ENCODE measurements around the gene RFXANK. TPM values are rescaled to one million over a fixed set of nuclear protein-coding genes. Genes with fewer than 3 reads are reported as not detected.

The RFXANK gene
- total RNA-seq, 1 donor from 2014 or later, result 122 TPM

DNA sequence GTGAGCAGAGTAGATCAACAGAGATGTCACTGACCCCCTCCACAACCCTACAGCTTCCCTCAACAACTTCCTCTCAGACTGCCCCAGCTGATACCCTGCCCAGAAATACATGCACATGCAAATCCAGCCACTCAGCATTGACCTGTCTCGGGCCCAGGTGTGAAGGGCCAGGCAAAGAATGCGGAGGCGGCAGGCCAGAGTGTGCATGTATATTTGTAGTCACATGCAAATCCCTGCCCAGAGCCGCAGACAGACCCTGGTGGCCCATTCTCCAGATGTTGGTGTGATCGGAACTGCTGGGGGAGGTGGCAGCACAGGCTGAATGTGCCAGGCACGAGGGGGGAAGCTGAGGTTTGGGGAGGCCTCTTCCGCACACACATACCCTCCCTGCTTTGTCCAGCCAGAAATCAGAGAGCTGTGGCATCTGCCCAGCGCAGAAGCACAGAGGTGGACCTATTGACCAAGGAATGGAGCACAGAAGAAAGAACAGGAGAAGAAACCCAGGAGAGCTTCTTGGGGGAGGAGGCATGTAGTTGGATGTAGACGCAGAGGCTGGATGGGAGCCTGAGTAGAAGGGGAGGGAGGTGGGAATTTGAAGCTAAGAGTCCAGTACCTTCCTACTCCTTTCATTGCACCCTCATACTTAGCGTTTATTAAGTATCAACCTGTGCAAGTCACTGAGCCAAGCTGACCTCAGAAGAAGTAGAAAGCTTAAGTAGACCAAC lies 36.4 kb upstream of the RFXANK start:
- Histone ChIP-seq H3K36me3 (ENCODE audit: control insufficient read depth, insufficient read depth, low read length) (no peaks in the 10 kb centered on the region), H3K27me3 (ENCODE audit: control insufficient read depth, insufficient read depth, low read length) (no peaks in the 10 kb centered on the region), H3K4me3 (ENCODE audit: low read depth, low read length) (no peak overlapping the region)
- no peak for TF ChIP-seq CTCF (IDR thresholded peaks at IDR 0.05; ENCODE audit: insufficient read depth, low read length, poor library complexity, severe bottlenecking)
- no peak for DNase-seq (ENCODE audit: low read depth)

- Histone ChIP-seq H3K36me3 (ENCODE audit: control insufficient read depth, insufficient read depth, low read length) (no peaks in the 10 kb centered on the region), H3K4me3 (ENCODE audit: low read depth, low read length) (no peak overlapping the region), H3K27me3 (ENCODE audit: control insufficient read depth, insufficient read depth, low read length) (no peaks in the 10 kb centered on the region)
- no peak for TF ChIP-seq CTCF (IDR thresholded peaks at IDR 0.05; ENCODE audit: insufficient read depth, low read length, poor library complexity, severe bottlenecking)
- no peak for DNase-seq (ENCODE audit: low read depth)
These were observed 34.2 kb upstream of the RFXANK start for GRCh38 chr19:19157808-19158207.

DNA sequence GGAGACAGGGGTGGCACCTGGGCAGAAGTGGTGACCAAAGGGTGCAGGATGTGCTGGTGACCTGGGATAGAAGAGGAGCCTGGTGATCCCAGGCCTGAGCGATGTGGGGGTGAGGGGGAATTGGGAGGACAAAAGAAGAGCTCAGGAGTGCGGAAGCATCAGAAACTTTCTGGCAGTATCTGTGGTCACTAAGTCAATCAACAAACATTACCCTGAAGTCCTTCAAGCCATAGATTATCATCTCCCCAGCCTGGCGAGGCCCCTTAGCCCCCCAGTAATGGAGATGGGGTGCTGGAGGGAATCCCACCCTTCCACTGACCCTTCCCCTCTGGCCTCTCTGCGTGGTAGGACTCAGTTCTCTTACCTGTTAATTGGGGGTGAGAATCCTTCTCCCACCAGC lies 32.5 kb upstream of the RFXANK start:
- TF ChIP-seq CTCF (IDR thresholded peaks at IDR 0.05; ENCODE audit: insufficient read depth, low read length, poor library complexity, severe bottlenecking), result no peak
- no peaks in the 10 kb centered on the region for H3K27me3 ChIP-seq (ENCODE audit: control insufficient read depth, insufficient read depth, low read length)
- H3K36me3 ChIP-seq (ENCODE audit: control insufficient read depth, insufficient read depth, low read length), result no peaks in the 10 kb centered on the region
- no peak for DNase-seq (ENCODE audit: low read depth)
- no peak overlapping the region for H3K4me3 ChIP-seq (ENCODE audit: low read depth, low read length)

DNA sequence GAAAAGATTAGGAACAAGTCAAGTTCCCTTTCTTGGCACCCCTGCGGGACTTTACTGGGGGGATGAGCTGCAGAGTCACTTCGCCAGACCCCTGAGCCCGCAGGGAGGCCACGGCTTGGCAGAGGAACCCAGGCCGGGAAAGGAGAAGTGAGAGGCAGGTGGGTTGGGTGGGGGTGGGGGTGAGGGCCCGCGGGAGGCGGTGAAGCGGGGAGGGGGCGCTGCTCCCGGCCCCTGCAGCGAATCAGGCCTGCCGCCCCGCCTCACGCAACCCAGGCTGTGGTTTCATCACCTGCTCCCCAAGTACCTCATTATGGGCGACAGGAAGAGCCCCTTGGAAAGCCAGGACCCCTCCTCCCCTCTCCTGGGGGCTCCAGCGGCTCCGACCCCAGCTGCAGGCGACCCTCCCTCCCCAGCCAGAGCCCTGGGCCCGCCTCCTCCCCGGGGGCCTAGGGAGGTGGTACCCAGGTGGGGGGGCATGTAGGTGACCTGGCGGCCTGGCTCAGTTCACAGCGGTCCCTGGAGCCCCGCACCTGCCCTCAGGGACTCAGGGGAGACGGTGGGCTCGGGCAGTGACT lies 31.5 kb upstream of the RFXANK start:
- DNase-seq (ENCODE audit: low read depth), result no peak
- no peak for TF ChIP-seq CTCF (IDR thresholded peaks at IDR 0.05; ENCODE audit: insufficient read depth, low read length, poor library complexity, severe bottlenecking)
- Histone ChIP-seq H3K36me3 (ENCODE audit: control insufficient read depth, insufficient read depth, low read length) (no peaks in the 10 kb centered on the region), H3K27me3 (ENCODE audit: control insufficient read depth, insufficient read depth, low read length) (no peaks in the 10 kb centered on the region), H3K4me3 (ENCODE audit: low read depth, low read length) (no peak overlapping the region)

DNA sequence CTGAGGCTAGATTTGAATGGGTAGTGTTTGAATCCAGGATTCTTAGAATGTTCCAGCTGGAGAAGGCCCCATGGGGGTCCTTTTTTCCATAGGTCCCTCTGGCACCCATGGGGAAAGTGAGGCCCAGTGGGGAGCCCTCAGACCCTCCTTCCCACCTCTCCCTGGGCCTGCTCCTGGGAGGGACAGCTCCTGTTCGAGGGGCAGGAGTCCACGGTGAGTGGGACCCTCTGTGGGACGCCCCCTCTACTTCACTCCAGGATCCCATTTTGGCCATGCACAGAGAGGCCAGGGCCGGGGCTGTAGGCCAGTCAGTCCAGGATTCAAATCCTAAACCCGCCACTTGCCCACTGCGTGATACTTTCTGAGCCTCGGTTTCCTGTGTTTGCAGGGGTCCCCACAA lies 29.6 kb upstream of the RFXANK start:
- DNase-seq (ENCODE audit: low read depth), result no peak
- Histone ChIP-seq H3K27me3 (ENCODE audit: control insufficient read depth, insufficient read depth, low read length) (no peaks in the 10 kb centered on the region), H3K4me3 (ENCODE audit: low read depth, low read length) (no peak overlapping the region), H3K36me3 (ENCODE audit: control insufficient read depth, insufficient read depth, low read length) (no peaks in the 10 kb centered on the region)
- no peak for TF ChIP-seq CTCF (IDR thresholded peaks at IDR 0.05; ENCODE audit: insufficient read depth, low read length, poor library complexity, severe bottlenecking)

- no peak for TF ChIP-seq CTCF (IDR thresholded peaks at IDR 0.05; ENCODE audit: insufficient read depth, low read length, poor library complexity, severe bottlenecking)
- H3K4me3 ChIP-seq (ENCODE audit: low read depth, low read length), result no peak overlapping the region
- DNase-seq (ENCODE audit: low read depth), result no peak
- H3K27me3 ChIP-seq (ENCODE audit: control insufficient read depth, insufficient read depth, low read length), result peaks cover 8% of the 10 kb centered on the region
- no peaks in the 10 kb centered on the region for H3K36me3 ChIP-seq (ENCODE audit: control insufficient read depth, insufficient read depth, low read length)
These were observed 26.7 kb upstream of the RFXANK start for GRCh38 chr19:19165396-19165795.

All from kidney epithelial cell (primary cell).